ENCODE data around the gene FANCC.
A peak's percentile ranks its signal among the peaks of the same experiment; 100 is the strongest.

The FANCC gene

DNA sequence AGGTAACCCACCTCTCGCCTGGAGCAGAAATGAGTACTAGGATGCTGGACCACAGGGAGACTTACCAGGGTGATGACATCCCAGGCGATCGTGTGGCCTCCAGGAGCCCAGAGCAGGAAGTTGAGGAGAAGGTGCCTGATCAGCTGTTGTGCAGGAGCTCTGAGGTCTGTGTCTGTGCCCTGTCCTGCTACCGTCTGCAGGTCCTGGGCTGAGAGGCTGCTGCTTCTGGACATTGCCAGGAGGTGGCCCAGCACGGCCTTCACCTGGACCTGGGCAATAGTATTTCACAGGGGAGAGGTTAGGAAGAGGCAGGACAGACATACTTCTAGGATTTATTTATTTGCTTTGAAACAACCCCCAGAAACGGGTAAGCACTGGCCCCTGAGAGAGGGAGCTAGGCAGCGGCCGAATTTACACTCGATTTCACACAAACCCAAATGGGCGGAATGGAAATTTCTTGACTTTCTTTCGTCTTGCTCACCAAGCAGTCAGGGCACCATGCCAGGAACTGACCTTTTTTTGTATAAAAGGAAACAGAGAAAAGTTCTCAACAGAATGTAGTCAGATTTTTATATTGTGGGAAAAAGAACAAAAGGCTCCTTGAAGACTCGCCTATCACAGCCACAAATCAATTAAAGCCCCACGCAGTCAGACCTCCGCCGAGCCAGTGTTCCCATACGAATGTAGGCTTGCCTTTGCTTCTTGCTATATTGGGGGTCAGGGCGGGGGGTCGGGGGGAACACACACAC, 210.3 kb downstream of the FANCC start:
- no peak overlapping the region for H3K4me3 Mint-ChIP-seq
- H3K27me3 Mint-ChIP-seq: no peaks in the 10 kb centered on the region
- DNase-seq (no peak), ATAC-seq (replicated peaks) (no peak)
- no peaks in the 10 kb centered on the region for H3K9me3 Mint-ChIP-seq
- peaks cover 10 to 44% of the 10 kb centered on the region in 2 donors for H3K36me3 Mint-ChIP-seq
- no peaks in the 10 kb centered on the region for H3K4me1 Mint-ChIP-seq
- H3K27ac Mint-ChIP-seq: no peak overlapping the region

DNA sequence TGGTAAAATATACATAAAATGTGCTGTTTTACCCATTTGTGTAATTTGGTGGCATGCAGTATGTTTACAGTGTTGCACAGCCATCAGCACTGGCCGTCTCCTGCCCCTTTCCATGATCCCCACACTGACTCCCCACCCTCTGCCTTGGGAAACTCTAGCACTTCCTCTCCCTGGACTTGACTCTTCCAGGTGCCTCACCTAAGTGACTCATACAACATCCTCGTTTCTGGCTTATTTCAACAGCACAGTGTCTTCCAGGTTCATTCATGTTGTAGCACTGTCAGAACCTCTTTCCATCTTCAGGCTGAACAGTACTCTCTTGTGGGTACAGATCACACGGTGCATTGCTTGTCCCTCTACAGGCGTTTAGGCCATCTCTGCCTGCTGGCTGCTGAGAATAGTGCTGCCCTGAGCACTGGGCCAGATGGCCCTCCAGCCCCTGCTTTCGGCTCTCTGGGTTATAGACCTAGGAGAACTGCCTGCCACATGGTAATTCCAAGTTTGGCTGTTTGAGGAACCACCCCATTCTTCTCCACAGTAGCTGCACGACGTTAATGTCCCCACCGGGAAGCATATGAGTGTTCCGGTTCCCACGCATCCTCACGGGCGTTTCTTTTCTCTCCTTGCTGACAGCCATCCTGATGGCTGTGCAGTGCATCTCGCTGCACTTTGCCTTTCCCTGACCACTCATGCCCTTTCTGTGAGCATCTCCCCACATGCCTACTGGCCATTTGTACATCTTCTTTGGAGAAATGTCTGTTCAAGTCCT, 211.8 kb downstream of the FANCC start:
- Mint-ChIP-seq H3K27me3 (no peaks in the 10 kb centered on the region), H3K4me3 (no peak overlapping the region), H3K9me3 (no peaks in the 10 kb centered on the region), H3K4me1 (no peaks in the 10 kb centered on the region), H3K27ac (no peak overlapping the region), H3K36me3 (peaks cover 9 to 34% of the 10 kb centered on the region in 2 donors)
- DNase-seq (no peak), ATAC-seq (replicated peaks) (no peak)

DNA sequence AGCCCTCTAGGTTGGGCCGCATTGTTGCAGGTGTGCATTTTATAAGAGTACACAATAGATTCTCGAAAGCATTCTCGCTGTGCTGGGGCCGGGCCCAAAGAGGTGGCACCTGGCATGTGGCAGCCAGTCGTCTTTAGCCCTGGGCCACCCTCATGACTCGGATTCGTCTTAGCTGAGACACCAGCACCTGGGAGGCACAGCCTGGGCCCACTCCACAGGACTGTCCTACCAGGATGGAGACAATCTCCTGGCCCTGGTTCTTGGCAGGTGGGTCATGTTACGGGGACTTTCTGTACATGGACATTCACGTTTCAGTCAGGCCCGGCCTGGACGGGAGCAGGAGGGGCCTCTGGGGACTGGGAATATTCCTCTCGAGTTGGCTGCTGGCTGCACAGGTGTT, 212.5 kb downstream of the FANCC start:
- no peak for ATAC-seq (replicated peaks)

DNA sequence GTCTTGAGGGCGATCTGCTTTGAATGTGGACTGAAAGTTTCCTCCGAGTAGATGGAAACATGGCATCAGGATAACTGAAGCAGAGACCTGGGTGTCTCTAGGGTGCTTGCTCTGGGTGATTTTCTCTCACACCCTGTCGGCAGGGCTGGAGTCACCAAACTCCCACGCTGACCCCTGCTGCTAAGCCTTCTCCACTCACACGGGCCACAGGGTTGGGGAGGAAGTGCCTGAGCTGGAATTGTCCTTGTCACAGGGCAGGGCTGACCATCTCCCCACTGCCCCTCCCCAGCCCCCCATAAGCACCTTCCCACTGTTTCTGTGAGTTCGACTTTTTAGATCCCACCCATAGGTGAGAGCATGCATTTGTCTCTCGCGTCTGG, 212.9 kb downstream of the FANCC start:
- H3K4me3 Mint-ChIP-seq: no peak overlapping the region
- H3K27me3 Mint-ChIP-seq: no peaks in the 10 kb centered on the region
- H3K4me1 Mint-ChIP-seq: no peaks in the 10 kb centered on the region
- peaks cover 13 to 36% of the 10 kb centered on the region in 2 donors for H3K36me3 Mint-ChIP-seq
- ATAC-seq (replicated peaks) (no peak), DNase-seq (no peak)
- H3K9me3 Mint-ChIP-seq: no peaks in the 10 kb centered on the region
- H3K27ac Mint-ChIP-seq: no peak overlapping the region

More for the DNA sequence above, 212.5 kb downstream of the FANCC start:
- Mint-ChIP-seq H3K27ac (no peak overlapping the region), H3K9me3 (no peaks in the 10 kb centered on the region), H3K4me3 (no peak overlapping the region), H3K36me3 (peaks cover 9 to 35% of the 10 kb centered on the region in 2 donors), H3K4me1 (no peaks in the 10 kb centered on the region), H3K27me3 (no peaks in the 10 kb centered on the region)
- DNase-seq: no peak

DNA sequence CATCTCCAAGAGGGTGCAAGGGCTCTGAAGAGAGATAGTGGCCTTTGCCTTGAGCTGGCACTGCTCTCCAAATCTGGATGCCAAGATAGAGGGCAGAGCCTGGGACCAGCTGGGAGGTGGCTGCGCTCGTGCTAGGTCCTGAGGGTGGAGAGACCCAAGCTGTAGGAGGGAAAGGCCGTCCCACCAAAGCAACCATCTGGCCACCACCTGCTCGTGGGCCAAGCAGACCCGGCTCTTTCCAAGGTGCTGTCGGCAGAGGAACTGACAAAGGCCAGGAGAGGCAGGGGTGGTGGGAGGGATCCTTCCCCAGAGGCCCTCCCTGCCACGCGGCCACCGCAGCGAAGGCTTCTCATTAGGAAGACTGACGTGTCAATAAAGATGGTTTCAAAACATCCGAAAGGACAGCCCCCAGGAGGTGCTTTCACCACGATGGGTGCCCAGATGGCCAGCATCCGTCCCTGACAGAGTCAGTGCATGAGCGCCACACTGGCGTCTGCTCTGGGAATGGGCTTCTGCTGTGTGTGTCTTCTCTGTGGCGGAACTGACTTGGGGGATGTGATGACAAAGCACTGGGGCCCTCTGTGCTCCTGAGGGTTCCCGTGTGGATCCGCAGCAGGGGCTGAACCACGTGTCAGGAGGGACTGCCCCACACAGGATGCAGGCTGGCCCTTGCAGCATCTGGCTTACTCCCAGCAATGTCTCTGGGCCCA, 213.5 kb downstream of the FANCC start:
- Mint-ChIP-seq H3K27ac (no peak overlapping the region), H3K9me3 (no peaks in the 10 kb centered on the region), H3K4me3 (no peak overlapping the region), H3K4me1 (no peaks in the 10 kb centered on the region), H3K36me3 (peaks cover 15 to 36% of the 10 kb centered on the region in 2 donors), H3K27me3 (no peaks in the 10 kb centered on the region)
- DNase-seq: no peak
- no peak for ATAC-seq (replicated peaks)

DNA sequence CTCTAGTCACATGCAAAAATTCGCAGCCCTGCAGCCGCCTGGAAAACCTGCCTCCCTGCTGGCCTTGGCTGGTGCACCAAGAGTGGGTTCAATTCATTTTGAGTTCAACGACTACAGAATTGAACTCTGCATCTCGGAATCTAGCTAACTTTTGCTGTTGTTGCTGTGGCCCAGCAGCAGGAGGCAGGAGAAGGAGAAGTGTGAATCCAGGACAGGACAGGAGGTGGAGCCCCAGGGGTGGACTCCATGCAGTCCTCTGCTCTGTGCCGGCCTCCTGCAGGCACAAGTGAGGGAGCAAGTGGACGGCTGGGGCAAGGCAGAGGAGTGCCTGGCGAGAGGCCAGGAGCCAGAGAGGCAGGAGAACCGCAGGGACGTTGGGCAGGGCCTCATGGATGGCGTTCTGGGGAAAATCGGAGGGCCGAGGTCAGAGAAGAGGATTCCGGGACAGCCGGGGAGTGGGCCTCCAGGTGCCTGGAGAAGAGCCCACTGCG, 214.2 kb downstream of the FANCC start:
- ATAC-seq (replicated peaks) (no peak), DNase-seq (no peak)
- Mint-ChIP-seq H3K4me1 (no peaks in the 10 kb centered on the region), H3K36me3 (peaks cover 16 to 31% of the 10 kb centered on the region in 2 donors), H3K27me3 (no peaks in the 10 kb centered on the region), H3K4me3 (no peak overlapping the region), H3K27ac (peak overlapping the region; percentile 76), H3K9me3 (no peaks in the 10 kb centered on the region)

DNA sequence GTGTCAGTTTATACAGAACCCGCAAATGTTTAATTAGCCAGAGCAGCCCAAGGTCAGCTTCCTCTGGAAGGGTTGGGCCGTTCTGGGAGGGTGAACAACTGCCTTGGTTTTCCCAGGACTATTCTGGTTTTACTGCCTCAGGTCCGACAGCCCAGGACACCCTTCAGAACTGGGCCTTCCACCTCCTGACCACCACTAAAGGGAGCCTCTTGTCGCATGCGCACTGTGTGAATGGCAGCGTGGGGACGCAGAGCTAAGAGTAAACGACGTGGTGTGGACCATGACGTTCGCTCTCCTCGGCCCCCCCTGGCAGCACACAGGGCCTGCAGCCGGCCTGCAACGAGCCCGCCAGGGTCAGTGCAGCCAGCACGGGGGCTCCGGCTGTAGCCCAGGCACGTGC, 214.9 kb downstream of the FANCC start:
- no peaks in the 10 kb centered on the region for H3K9me3 Mint-ChIP-seq
- H3K4me3 Mint-ChIP-seq: no peak overlapping the region
- H3K4me1 Mint-ChIP-seq: no peaks in the 10 kb centered on the region
- H3K36me3 Mint-ChIP-seq: peaks cover 18 to 31% of the 10 kb centered on the region in 2 donors
- H3K27me3 Mint-ChIP-seq: no peaks in the 10 kb centered on the region
- ATAC-seq (replicated peaks): no peak
- DNase-seq: no peak
- H3K27ac Mint-ChIP-seq: no peak overlapping the region

DNA sequence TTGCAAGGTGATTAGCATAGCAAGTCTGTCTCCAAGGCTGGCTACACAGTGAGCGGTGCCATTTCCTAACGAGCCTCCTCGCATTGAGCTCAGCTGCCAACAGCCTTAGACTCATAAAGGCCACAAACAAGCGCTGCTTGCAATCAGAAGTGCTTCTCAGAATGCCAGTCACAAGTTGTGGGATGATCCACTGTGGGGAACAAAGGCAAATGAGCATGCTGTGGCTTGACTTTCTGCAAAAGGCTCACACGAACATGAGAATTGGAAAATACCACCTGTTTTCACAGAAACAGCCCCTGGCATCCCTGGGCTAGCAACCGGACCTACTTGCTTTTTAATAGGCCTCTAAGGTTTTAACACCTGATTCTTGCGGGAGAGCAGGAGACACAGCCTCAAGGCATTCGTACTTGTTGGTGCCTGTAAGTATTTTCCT, 215.5 kb downstream of the FANCC start:
- H3K9me3 Mint-ChIP-seq: no peaks in the 10 kb centered on the region
- DNase-seq (no peak), ATAC-seq (replicated peaks) (no peak)
- H3K4me3 Mint-ChIP-seq: no peak overlapping the region
- peaks cover 17 to 32% of the 10 kb centered on the region in 2 donors for H3K36me3 Mint-ChIP-seq
- no peaks in the 10 kb centered on the region for H3K4me1 Mint-ChIP-seq
- H3K27me3 Mint-ChIP-seq: no peaks in the 10 kb centered on the region
- no peak overlapping the region for H3K27ac Mint-ChIP-seq

DNA sequence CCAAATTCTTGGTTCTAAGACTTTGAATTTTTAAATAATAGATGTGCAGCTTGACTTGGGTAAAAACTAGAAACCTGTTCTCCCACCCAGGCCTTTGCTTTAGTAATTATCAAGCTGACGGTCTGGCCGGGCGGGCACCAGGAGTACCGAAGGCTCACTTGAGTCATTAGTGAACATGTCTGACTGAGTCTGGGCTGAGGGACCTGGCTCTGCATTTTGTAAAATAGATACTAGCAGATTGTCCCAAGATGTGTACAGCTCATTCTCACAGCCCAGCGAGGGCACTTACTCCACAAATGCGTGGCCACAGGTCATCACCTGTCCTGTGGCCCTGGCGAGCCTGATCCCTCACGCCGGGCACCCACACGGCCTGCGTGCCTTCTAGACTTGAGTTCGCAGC, 216.2 kb downstream of the FANCC start:
- Mint-ChIP-seq H3K4me1 (no peaks in the 10 kb centered on the region), H3K27me3 (no peaks in the 10 kb centered on the region), H3K9me3 (no peaks in the 10 kb centered on the region), H3K4me3 (no peak overlapping the region), H3K27ac (no peak overlapping the region), H3K36me3 (peaks cover 14 to 28% of the 10 kb centered on the region in 2 donors)
- ATAC-seq (replicated peaks) (no peak), DNase-seq (no peak)

DNA sequence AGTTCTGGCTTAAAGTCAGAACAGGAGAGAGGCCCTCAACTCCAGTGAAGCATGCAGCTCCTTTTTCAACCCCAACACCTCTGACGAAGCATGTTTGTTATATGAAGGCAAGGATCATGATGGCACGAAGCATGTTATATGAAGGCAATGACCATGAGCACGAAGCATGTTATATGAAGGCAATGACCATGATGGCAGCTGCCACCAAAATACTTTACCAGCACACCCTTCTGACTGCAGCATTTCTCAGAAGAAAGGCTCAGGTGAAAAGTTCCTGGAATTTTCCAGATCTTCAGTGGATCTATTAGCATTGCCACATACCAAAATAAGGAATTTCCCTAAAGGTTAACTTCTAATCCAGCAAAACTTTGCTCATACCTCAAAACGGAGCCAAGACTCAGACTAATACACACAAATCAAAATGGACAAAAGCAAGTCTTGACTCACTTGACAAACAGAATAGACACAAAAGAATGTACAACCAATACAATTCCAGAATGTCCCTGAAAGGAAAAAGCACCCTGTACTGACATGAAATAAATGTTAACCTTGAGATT, 217.4 kb downstream of the FANCC start:
- no peaks in the 10 kb centered on the region for H3K4me1 Mint-ChIP-seq
- DNase-seq (no peak), ATAC-seq (replicated peaks) (no peak)
- H3K27me3 Mint-ChIP-seq: no peaks in the 10 kb centered on the region
- H3K4me3 Mint-ChIP-seq: no peak overlapping the region
- no peak overlapping the region for H3K27ac Mint-ChIP-seq
- peaks cover 16 to 28% of the 10 kb centered on the region in 2 donors for H3K36me3 Mint-ChIP-seq
- no peaks in the 10 kb centered on the region for H3K9me3 Mint-ChIP-seq

DNA sequence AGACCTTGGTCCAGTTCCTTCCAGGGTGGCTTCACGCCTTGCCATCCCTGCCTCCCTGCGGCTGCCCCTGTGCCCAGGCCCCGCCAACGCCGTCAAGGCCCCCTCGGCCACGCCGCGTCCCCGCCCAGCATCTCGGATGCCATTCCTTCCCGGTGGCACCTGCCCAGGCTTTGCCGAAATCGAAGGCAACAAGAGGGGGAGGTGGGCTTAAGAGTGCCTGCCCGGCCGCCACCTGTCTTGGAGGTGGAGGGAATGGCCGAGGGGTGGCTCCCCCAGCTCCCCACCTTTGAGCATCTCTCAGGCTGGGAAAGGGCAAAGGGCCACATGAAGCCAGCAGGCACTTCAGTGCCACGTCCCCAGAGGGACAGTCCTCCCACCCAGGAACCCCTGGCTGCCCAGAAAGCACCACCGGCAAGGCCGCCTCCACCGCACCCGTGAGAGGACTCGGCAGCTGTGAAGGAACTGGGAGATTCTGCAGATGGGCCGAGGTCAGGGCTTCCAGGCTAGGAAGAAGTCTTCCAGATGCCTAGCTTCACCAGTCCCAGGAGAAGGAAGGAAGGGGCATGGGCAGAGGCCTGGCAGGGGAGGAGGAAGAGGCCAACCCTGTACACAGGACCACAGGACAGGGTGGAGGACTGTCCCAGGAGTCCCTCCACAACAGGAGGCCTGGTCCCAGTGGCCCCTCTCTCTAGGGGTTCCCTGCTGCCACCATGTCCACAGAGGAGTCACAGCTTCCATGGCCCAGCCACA, 218.0 kb downstream of the FANCC start:
- no peak for ATAC-seq (replicated peaks)

DNA sequence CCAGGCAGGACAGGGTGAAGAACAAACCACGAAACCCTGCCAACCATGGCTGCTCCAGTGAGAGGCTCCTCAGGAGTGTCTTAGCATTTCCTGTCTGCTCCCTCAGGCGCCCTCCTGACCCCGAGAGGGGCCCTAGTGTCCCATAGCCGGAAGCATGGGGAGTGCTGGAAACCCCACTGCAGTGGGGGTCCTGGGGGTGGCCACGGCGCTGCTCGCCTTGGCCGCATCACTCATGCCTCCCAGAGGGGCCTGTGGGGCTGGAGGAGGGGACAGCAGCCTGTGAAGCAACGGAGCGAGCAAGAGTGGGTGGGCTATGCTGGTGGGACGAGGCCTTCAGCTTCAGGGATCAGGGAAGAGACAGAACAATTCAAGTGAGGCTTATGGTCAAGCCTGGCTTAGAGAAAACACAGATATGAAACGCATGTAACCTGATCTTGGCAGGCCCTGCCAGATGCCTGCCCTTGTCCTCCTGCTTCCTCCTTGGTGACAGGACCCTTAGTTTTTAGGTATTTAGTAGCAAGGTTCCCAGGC, 219.1 kb downstream of the FANCC start:
- Mint-ChIP-seq H3K36me3 (peaks cover 17 to 27% of the 10 kb centered on the region in 2 donors), H3K4me3 (no peak overlapping the region), H3K27ac (no peak overlapping the region), H3K27me3 (no peaks in the 10 kb centered on the region), H3K9me3 (no peaks in the 10 kb centered on the region), H3K4me1 (no peaks in the 10 kb centered on the region)
- ATAC-seq (replicated peaks) (no peak), DNase-seq (no peak)

More for the DNA sequence above, 218.0 kb downstream of the FANCC start:
- H3K4me1 Mint-ChIP-seq: no peaks in the 10 kb centered on the region
- no peak for DNase-seq
- no peaks in the 10 kb centered on the region for H3K27me3 Mint-ChIP-seq
- no peaks in the 10 kb centered on the region for H3K9me3 Mint-ChIP-seq
- peaks cover 18 to 29% of the 10 kb centered on the region in 2 donors for H3K36me3 Mint-ChIP-seq
- H3K4me3 Mint-ChIP-seq: no peak overlapping the region
- H3K27ac Mint-ChIP-seq: no peak overlapping the region

DNA sequence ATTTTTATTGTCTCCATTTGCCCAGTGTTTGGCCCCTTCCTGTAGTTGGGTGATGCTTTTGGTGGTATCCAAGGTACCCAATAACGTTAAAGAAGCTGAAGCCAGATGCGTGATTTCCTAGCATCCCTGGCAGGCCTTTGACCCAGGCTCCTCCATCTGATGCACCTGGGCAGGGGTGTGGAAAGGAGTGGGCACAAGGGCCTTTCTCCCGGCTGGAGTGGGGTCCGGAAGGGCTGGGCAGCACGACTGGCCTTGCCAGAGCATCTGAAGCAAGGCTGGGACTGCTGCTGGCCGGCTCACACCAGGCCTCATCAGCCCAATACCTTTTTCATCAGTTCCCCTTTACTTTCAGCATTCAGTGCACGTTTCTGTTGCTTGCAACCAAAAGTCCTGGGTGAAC, 220.2 kb downstream of the FANCC start:
- ATAC-seq (replicated peaks) (no peak), DNase-seq (no peak)
- Mint-ChIP-seq H3K36me3 (peaks cover 15 to 24% of the 10 kb centered on the region in 2 donors), H3K4me3 (no peak overlapping the region), H3K27me3 (no peaks in the 10 kb centered on the region), H3K4me1 (no peaks in the 10 kb centered on the region), H3K9me3 (no peaks in the 10 kb centered on the region), H3K27ac (no peak overlapping the region)
